HL-60 (cell line): ENCODE data around the gene TNNI2.
"Not testable (repeated sequence)": the region's sequence is repeated elsewhere in the genome, so short reads cannot be mapped to it uniquely, and the experiment has no call there.

ENCODE experiments used
- DNase-seq, 2 experiments: peaks; one replicate each; pipeline ENCODE4 v3.0.0-alpha.2; 2010 to 2020; ENCODE audit warnings: low read depth in 1 of 2, low spot score in 1 of 2
- H3K27ac ChIP-seq: fragments of 250-450 bp; sonication (Bioruptor Pico); replicated peaks from 2 replicates; pipeline ENCODE4 v1.5.1; 2020; ENCODE audit warnings: mild to moderate bottlenecking, moderate library complexity
- H3K27me3 ChIP-seq: fragments of 250-450 bp; sonication (Bioruptor Pico); 2 replicates; pipeline ENCODE4 v1.5.1; 2021; ENCODE audit warnings: mild to moderate bottlenecking, moderate library complexity; ENCODE audit not compliant: insufficient read depth, poor library complexity, severe bottlenecking
- H3K4me3 ChIP-seq: replicated peaks from 2 replicates; pipeline ENCODE4 v1.5.1; 2011; ENCODE audit warnings: mild to moderate bottlenecking, control low read depth, low read length; ENCODE audit not compliant: insufficient read depth
- GABPA ChIP-seq: IDR thresholded peaks from 2 replicates; pipeline ENCODE4 v1.6.1; 2012; ENCODE audit warnings: low read depth
- POLR2AphosphoS5 ChIP-seq: IDR thresholded peaks from 2 replicates; pipeline ENCODE4 v1.6.1; 2012; ENCODE audit warnings: low read depth
- SPI1 ChIP-seq: IDR thresholded peaks from 2 replicates; pipeline ENCODE4 v1.6.1; 2012; ENCODE audit warnings: low read depth, mild to moderate bottlenecking, borderline replicate concordance
- TF ChIP-seq, protein P1 (sequence below): IDR thresholded peaks from 2 replicates; pipeline ENCODE4 v1.6.1; 2012; ENCODE audit warnings: low read depth; ENCODE audit not compliant: insufficient replicate concordance
- TF ChIP-seq, protein P2 (sequence below): IDR thresholded peaks from one replicate; pipeline ENCODE4 v1.5.1; 2011; ENCODE audit warnings: low read length, control low read depth, inconsistent platforms; ENCODE audit not compliant: insufficient read depth

TNNI2 gene

GRCh38 chr11:1810761-1811160, 28.0 kb upstream of the TNNI2 start:
- H3K27me3 ChIP-seq: no peaks in the 10 kb centered on the region
- TF ChIP-seq SPI1 (no peak), GABPA (peak; percentile 23; the same call in 1 of the 2 replicates), POLR2AphosphoS5 (peak; percentile 59; the same call in 1 of the 2 replicates)
- TF ChIP-seq, protein P1, sequence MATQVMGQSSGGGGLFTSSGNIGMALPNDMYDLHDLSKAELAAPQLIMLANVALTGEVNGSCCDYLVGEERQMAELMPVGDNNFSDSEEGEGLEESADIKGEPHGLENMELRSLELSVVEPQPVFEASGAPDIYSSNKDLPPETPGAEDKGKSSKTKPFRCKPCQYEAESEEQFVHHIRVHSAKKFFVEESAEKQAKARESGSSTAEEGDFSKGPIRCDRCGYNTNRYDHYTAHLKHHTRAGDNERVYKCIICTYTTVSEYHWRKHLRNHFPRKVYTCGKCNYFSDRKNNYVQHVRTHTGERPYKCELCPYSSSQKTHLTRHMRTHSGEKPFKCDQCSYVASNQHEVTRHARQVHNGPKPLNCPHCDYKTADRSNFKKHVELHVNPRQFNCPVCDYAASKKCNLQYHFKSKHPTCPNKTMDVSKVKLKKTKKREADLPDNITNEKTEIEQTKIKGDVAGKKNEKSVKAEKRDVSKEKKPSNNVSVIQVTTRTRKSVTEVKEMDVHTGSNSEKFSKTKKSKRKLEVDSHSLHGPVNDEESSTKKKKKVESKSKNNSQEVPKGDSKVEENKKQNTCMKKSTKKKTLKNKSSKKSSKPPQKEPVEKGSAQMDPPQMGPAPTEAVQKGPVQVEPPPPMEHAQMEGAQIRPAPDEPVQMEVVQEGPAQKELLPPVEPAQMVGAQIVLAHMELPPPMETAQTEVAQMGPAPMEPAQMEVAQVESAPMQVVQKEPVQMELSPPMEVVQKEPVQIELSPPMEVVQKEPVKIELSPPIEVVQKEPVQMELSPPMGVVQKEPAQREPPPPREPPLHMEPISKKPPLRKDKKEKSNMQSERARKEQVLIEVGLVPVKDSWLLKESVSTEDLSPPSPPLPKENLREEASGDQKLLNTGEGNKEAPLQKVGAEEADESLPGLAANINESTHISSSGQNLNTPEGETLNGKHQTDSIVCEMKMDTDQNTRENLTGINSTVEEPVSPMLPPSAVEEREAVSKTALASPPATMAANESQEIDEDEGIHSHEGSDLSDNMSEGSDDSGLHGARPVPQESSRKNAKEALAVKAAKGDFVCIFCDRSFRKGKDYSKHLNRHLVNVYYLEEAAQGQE: no peak
- TF ChIP-seq, protein P2, sequence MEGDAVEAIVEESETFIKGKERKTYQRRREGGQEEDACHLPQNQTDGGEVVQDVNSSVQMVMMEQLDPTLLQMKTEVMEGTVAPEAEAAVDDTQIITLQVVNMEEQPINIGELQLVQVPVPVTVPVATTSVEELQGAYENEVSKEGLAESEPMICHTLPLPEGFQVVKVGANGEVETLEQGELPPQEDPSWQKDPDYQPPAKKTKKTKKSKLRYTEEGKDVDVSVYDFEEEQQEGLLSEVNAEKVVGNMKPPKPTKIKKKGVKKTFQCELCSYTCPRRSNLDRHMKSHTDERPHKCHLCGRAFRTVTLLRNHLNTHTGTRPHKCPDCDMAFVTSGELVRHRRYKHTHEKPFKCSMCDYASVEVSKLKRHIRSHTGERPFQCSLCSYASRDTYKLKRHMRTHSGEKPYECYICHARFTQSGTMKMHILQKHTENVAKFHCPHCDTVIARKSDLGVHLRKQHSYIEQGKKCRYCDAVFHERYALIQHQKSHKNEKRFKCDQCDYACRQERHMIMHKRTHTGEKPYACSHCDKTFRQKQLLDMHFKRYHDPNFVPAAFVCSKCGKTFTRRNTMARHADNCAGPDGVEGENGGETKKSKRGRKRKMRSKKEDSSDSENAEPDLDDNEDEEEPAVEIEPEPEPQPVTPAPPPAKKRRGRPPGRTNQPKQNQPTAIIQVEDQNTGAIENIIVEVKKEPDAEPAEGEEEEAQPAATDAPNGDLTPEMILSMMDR: no peak
- DNase-seq: peak; percentile 79 to 81
- no peak overlapping the region for H3K4me3 ChIP-seq
- H3K27ac ChIP-seq: peak overlapping the region; percentile 46

DNA sequence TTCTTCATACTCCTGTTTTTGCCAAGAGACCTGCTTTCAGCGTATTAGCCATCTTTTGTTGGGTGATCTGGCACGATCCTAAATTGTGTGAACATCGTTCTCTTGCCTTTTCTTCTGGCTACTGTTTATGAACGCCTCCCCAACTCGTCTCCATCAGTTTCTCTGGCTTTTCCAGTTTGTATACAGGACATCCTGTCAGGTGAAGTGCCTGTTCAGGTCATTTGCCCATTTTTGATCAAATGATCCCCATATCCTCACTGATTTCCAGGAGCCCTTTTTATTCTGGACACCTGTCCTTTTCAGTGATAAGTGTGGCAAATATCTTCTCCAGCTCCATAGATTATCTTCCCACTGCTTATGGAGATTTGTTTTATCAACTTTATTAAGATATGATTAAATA, 26.5 kb upstream of the TNNI2 start:
- TF ChIP-seq GABPA (no peak), SPI1 (no peak), POLR2AphosphoS5 (no peak)
- TF ChIP-seq, protein P1: no peak
- TF ChIP-seq, protein P2: no peak
- Histone ChIP-seq H3K27me3 (no peaks in the 10 kb centered on the region), H3K27ac (no peak overlapping the region), H3K4me3 (no peak overlapping the region)
- no peak for DNase-seq

DNA sequence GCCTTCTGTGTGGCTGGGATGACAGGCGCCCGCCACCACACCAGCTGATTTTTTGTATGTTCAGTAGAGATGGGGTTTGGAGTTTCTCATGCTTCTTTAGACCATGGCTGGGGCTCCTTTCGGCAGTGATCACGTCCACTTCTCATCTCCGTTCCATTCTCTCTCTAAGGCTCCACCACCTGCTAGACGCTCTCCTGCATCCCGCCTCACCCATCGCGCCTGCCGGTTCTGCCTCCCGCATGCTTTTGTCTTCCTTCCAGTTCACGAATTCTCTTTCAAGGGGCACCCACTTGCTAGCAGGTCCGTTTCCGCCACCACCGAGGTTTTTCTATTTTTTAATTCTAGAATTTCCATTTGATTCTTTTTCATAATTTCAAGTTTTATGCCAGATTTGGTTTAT, 26.0 kb upstream of the TNNI2 start:
- no peaks in the 10 kb centered on the region for H3K27me3 ChIP-seq
- no peak overlapping the region for H3K4me3 ChIP-seq
- DNase-seq: no peak
- H3K27ac ChIP-seq: peak overlapping the region; percentile 53
- TF ChIP-seq, protein P1: no peak
- no peak for TF ChIP-seq GABPA
- TF ChIP-seq SPI1: no peak
- TF ChIP-seq POLR2AphosphoS5: no peak
- TF ChIP-seq, protein P2: no peak

DNA sequence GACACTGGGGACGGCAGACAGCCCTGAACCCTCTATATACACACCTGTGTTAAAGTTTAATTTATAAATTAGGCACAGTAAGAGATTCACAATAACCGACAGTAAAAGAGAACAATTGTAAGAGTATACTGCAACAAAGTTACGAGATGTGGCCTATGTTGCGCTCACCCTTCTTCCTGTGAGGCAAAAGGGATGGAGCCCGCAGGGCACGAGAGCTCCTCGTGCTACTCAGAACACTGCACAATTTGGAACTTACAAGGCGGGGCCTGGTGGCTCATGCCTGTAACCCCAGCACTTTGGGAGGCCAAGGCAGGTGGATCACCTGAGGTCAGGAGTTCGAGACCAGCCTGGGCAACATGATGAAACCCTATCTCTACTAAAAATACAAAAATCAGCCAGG, 25.4 kb upstream of the TNNI2 start:
- not testable (repeated sequence) for H3K4me3 ChIP-seq, H3K27me3 ChIP-seq
- DNase-seq: peak in 1 of 2 experiments; percentile 68
- H3K27ac ChIP-seq: peak overlapping the region; percentile 53
